HG02798 (cell line): ENCODE measurements around the gene PFKFB4.

Experiments
- ATAC-seq: cut with Tn5 transposase; IDR thresholded peaks from one replicate; pipeline ENCODE4 v1.9.1; 2021; ENCODE audit warnings: mild to moderate bottlenecking; ENCODE audit not compliant: unreplicated experiment, poor library complexity

PFKFB4 gene

GRCh38 chr3:48587686-48588085 lies 31.1 kb upstream of the PFKFB4 start:
- no peak for ATAC-seq

- ATAC-seq = no peak
Measured at GRCh38 chr3:48585411-48585810, 28.8 kb upstream of the PFKFB4 start.

GRCh38 chr3:48584836-48585235 lies 28.2 kb upstream of the PFKFB4 start:
- ATAC-seq = no peak

GRCh38 chr3:48581621-48582481 lies 25.2 kb upstream of the PFKFB4 start:
- ATAC-seq = no peak

GRCh38 chr3:48576647-48577046 lies 20.0 kb upstream of the PFKFB4 start:
- ATAC-seq = no peak

- ATAC-seq = no peak
Measured at GRCh38 chr3:48575366-48575765, 18.8 kb upstream of the PFKFB4 start.

GRCh38 chr3:48573973-48574585 lies 17.5 kb upstream of the PFKFB4 start:
- no peak for ATAC-seq

- no peak for ATAC-seq
Measured at GRCh38 chr3:48572517-48572916, 15.9 kb upstream of the PFKFB4 start.

- no peak for ATAC-seq
Measured at GRCh38 chr3:48571938-48572337, 15.3 kb upstream of the PFKFB4 start.

- no peak for ATAC-seq
Measured at GRCh38 chr3:48569808-48570450, 13.3 kb upstream of the PFKFB4 start.

GRCh38 chr3:48569400-48569799 lies 12.8 kb upstream of the PFKFB4 start:
- ATAC-seq = no peak

GRCh38 chr3:48568476-48568875 lies 11.9 kb upstream of the PFKFB4 start:
- ATAC-seq = no peak

- ATAC-seq = no peak
Measured at GRCh38 chr3:48567500-48567899, 10.9 kb upstream of the PFKFB4 start.

GRCh38 chr3:48567090-48567489 lies 10.5 kb upstream of the PFKFB4 start:
- ATAC-seq = no peak

- ATAC-seq = no peak
Measured at GRCh38 chr3:48566401-48566760, 9.8 kb upstream of the PFKFB4 start.

- no peak for ATAC-seq
Measured at GRCh38 chr3:48565591-48566400, 9.2 kb upstream of the PFKFB4 start.

- ATAC-seq = no peak
Measured at GRCh38 chr3:48565186-48565585, 8.6 kb upstream of the PFKFB4 start.

- no peak for ATAC-seq
Measured at GRCh38 chr3:48564667-48565066, 8.1 kb upstream of the PFKFB4 start.

- no peak for ATAC-seq
Measured at GRCh38 chr3:48564022-48564421, 7.4 kb upstream of the PFKFB4 start.

- ATAC-seq = no peak
Measured at GRCh38 chr3:48563382-48563918, 6.8 kb upstream of the PFKFB4 start, which contains the start of gene UCN2. Gene UCN2, minus strand, starts transcription at chr3:48563781. Its CDS starts 657 bp downstream, at chr3:48563124.
